Keratinocyte (primary cell): Measurements from ENCODE around the gene CAPZA1. TPM values are rescaled to one million over a fixed set of nuclear protein-coding genes. Genes with fewer than 3 reads are reported as not detected.

ENCODE experiments used
- DNase-seq: peaks from one replicate; pipeline ENCODE4 v3.0.0-alpha.2; 2011; ENCODE audit warnings: low read depth, missing footprints, low spot score
- FAIRE-seq: peaks from 2 replicates; lab custom pipeline; 2011; peaks lifted over from hg19 to GRCh38; lab: Jason Lieb, UNC
- H2AFZ ChIP-seq: 2 replicates; pipeline ENCODE4 v1.6.0; 2012; ENCODE audit warnings: low read length, control low read depth, inconsistent platforms; ENCODE audit not compliant: control insufficient read depth
- H3K27ac ChIP-seq: 2 replicates; pipeline ENCODE4 v1.5.1; 2011; ENCODE audit warnings: low read length; ENCODE audit not compliant: control insufficient read depth, insufficient read depth
- H3K27me3 ChIP-seq: 3 replicates; pipeline ENCODE4 v1.6.0; 2011; ENCODE audit warnings: low read length; ENCODE audit not compliant: control insufficient read depth, insufficient read depth; ENCODE audit errors: extremely low read depth
- H3K36me3 ChIP-seq, 2 experiments: 2 replicates in 1 of 2; 3 replicates in 1 of 2; pipeline ENCODE4 v1.5.1; 2011; ENCODE audit warnings: low read length in 2 of 2, mild to moderate bottlenecking in 1 of 2; ENCODE audit not compliant: control insufficient read depth in 2 of 2, insufficient read depth in 2 of 2; ENCODE audit errors: extremely low read depth in 1 of 2
- H3K4me1 ChIP-seq: 3 replicates; pipeline ENCODE4 v1.5.1; 2011; ENCODE audit warnings: low read length; ENCODE audit not compliant: control insufficient read depth, insufficient read depth; ENCODE audit errors: extremely low read depth
- H3K4me2 ChIP-seq: 3 replicates; pipeline ENCODE4 v1.6.0; 2011; ENCODE audit warnings: low read depth, low read length; ENCODE audit not compliant: control insufficient read depth, insufficient read depth; ENCODE audit errors: extremely low read depth
- H3K4me3 ChIP-seq, 3 experiments: fragments of 200-600 bp in 1 of 3; sonication (generic) in 1 of 3; 2 replicates in 2 of 3; 3 replicates in 1 of 3; pipeline ENCODE4 v1.5.1; 2011 to 2016; ENCODE audit warnings: low read length in 3 of 3, mild to moderate bottlenecking in 3 of 3, control low read depth in 2 of 3, inconsistent platforms in 1 of 3, low read depth in 1 of 3, mixed read lengths in 1 of 3, mixed run types in 1 of 3, moderate library complexity in 1 of 3; ENCODE audit not compliant: control insufficient read depth in 2 of 3, insufficient read depth in 2 of 3; ENCODE audit errors: extremely low read depth in 1 of 3
- H3K79me2 ChIP-seq: 2 replicates; pipeline ENCODE4 v1.6.0; 2012; ENCODE audit warnings: low read length; ENCODE audit not compliant: control insufficient read depth, insufficient read depth
- H3K9ac ChIP-seq: 3 replicates; pipeline ENCODE4 v1.6.0; 2011; ENCODE audit warnings: low read length; ENCODE audit not compliant: control insufficient read depth, insufficient read depth; ENCODE audit errors: extremely low read depth
- H3K9me1 ChIP-seq: 3 replicates; pipeline ENCODE4 v1.6.0; 2011; ENCODE audit warnings: low read length; ENCODE audit not compliant: control insufficient read depth, insufficient read depth; ENCODE audit errors: extremely low read depth
- H3K9me3 ChIP-seq: 2 replicates; pipeline ENCODE4 v1.5.1; 2012; ENCODE audit warnings: low read depth, low read length; ENCODE audit not compliant: control insufficient read depth
- H4K20me1 ChIP-seq: 3 replicates; pipeline ENCODE4 v1.6.0; 2011; ENCODE audit warnings: low read length; ENCODE audit not compliant: control insufficient read depth, insufficient read depth; ENCODE audit errors: extremely low read depth
- EZH2 ChIP-seq: IDR thresholded peaks from one replicate; pipeline ENCODE4 v1.6.1; 2012; ENCODE audit warnings: inconsistent platforms, mild to moderate bottlenecking, low read length, moderate library complexity
- dilution Hi-C: fragments of 300-500 bp; cut with MboI; formaldehyde crosslinking; loops from one replicate; pipeline ENCODE4 v1.7.0; 2020; ENCODE audit warnings: low sequenced_read_pairs; ENCODE audit not compliant: extremely low pct_ligation_motif_present
- polyA plus RNA-seq, 5 experiments: library from polyadenylated mRNA; depleted of rRNA in 3 of 5; stranded (reverse) in 3 of 5; stranded (forward) in 1 of 5; unstranded in 1 of 5; fragments of >200 nt; gene quantifications; 1 replicate in 1 of 5; 2 replicates in 3 of 5; 3 replicates in 1 of 5; pipeline versions ENCODE4 v1.2.1 to v1.2.3, GENCODE V29; 2011 to 2012; ENCODE audit warnings: missing spikeins in 2 of 5, low read depth in 1 of 5, low replicate concordance in 1 of 5
- TF ChIP-seq, protein P1 (sequence below), 3 experiments: IDR thresholded peaks in 1 of 3; conservative IDR thresholded peaks in 1 of 3; optimal IDR thresholded peaks in 1 of 3; 2 replicates in 2 of 3; 3 replicates in 1 of 3; pipeline versions ENCODE3 to v1.5.1; 2011; ENCODE audit warnings: low read length in 3 of 3, mild to moderate bottlenecking in 3 of 3, moderate library complexity in 2 of 3, control low read depth in 1 of 3, inconsistent platforms in 1 of 3; ENCODE audit not compliant: insufficient read depth in 2 of 3; ENCODE audit errors: extremely low read depth in 1 of 3

CAPZA1 gene
- polyA plus RNA-seq, 1 donor (not counting 4 experiments of a cell fraction or from before 2014, with no cell fraction given), result 239 TPM

GRCh38 chr1:112696578-112697314 is 77.1 kb downstream of the CAPZA1 start:
- Histone ChIP-seq H3K9me1 (peaks cover 7% of the 10 kb centered on the region), H3K27ac (no peak overlapping the region), H3K4me2 (no peak overlapping the region), H3K4me3 (no peak overlapping the region), H2AFZ (no peak overlapping the region), H4K20me1 (peaks cover 15% of the 10 kb centered on the region), H3K36me3 (peaks cover 28 to 40% of the 10 kb centered on the region in 2 experiments), H3K79me2 (no peaks in the 10 kb centered on the region), H3K27me3 (no peaks in the 10 kb centered on the region), H3K9ac (no peak overlapping the region), H3K4me1 (peaks cover 25% of the 10 kb centered on the region), H3K9me3 (no peaks in the 10 kb centered on the region)
- dilution Hi-C loops, result no loop called here
- no peak for DNase-seq
- no peak for FAIRE-seq
- TF ChIP-seq, protein P1, sequence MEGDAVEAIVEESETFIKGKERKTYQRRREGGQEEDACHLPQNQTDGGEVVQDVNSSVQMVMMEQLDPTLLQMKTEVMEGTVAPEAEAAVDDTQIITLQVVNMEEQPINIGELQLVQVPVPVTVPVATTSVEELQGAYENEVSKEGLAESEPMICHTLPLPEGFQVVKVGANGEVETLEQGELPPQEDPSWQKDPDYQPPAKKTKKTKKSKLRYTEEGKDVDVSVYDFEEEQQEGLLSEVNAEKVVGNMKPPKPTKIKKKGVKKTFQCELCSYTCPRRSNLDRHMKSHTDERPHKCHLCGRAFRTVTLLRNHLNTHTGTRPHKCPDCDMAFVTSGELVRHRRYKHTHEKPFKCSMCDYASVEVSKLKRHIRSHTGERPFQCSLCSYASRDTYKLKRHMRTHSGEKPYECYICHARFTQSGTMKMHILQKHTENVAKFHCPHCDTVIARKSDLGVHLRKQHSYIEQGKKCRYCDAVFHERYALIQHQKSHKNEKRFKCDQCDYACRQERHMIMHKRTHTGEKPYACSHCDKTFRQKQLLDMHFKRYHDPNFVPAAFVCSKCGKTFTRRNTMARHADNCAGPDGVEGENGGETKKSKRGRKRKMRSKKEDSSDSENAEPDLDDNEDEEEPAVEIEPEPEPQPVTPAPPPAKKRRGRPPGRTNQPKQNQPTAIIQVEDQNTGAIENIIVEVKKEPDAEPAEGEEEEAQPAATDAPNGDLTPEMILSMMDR (optimal IDR thresholded peaks at IDR 0.05 in 1 of 3, IDR thresholded peaks at IDR 0.05 in 1 of 3, conservative IDR thresholded peaks at IDR 0.05 in 1 of 3; ENCODE audit: extremely low read depth in 1 of 3, insufficient read depth in 2 of 3, low read length in 3 of 3), result no peak
- no peak for TF ChIP-seq EZH2

DNA sequence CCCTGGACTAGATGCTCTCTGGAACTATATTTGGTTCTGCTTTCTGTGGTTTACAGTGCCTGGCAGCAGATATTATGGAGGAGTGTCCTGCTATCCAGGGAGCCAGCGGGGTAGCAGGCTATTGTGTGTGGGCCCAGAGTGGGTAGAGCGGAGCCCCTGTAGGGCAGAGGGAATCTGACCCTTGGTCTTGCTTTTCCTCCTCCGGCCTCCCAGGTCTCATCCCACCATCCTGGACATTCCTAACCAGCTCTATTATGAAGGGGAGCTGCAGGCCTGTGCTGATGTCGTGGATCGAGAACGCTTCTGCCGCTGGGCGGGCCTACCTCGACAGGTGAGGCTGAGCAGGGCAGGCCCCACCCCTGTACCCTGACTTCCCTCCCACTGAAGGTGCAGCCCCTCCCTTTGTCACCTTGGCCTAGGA is 78.2 kb downstream of the CAPZA1 start:
- Histone ChIP-seq H3K4me3 (no peak overlapping the region), H3K4me2 (no peak overlapping the region), H3K36me3 (peaks cover 31 to 45% of the 10 kb centered on the region in 2 experiments), H3K9me3 (no peaks in the 10 kb centered on the region), H3K79me2 (peaks cover 1% of the 10 kb centered on the region), H2AFZ (no peak overlapping the region), H3K4me1 (peaks cover 35% of the 10 kb centered on the region), H3K27me3 (no peaks in the 10 kb centered on the region), H3K9ac (no peak overlapping the region), H3K27ac (no peak overlapping the region), H4K20me1 (peaks cover 15% of the 10 kb centered on the region), H3K9me1 (peaks cover 7% of the 10 kb centered on the region)
- no peak for DNase-seq
- no peak for FAIRE-seq
- dilution Hi-C loops, result no loop called here
- TF ChIP-seq, protein P1 (optimal IDR thresholded peaks at IDR 0.05 in 1 of 3, IDR thresholded peaks at IDR 0.05 in 1 of 3, conservative IDR thresholded peaks at IDR 0.05 in 1 of 3; ENCODE audit: extremely low read depth in 1 of 3, insufficient read depth in 2 of 3, low read length in 3 of 3), result no peak
- TF ChIP-seq EZH2, result no peak
